Activated CD8-positive, alpha-beta T cell treated with anti-CD3 and anti-CD28 coated beads for 36 hours (primary cell): Measurements from ENCODE around the gene HSPD1. TPM values are rescaled to one million over a fixed set of nuclear protein-coding genes. Genes with fewer than 3 reads are reported as not detected.
"Not testable (repeated sequence)": the region's sequence is repeated elsewhere in the genome, so short reads cannot be mapped to it uniquely, and the experiment has no call there.

Experiments used
- ATAC-seq: fragments of 200-7000 bp; cut with Tn5 transposase; one replicate; pipeline ENCODE4 v1.10.0; 2021; ENCODE audit warnings: mild to moderate bottlenecking, moderate library complexity
- CTCF ChIA-PET: fragments of 350-600 bp; sonication (Branson Sonifier 250); formaldehyde crosslinking; loops from one replicate; lab custom pipeline; 2021; ENCODE audit warnings: antibody characterized with exemption; lab: Charles Lee
- POLR2A ChIA-PET: fragments of 350-600 bp; sonication (Branson Sonifier 250); formaldehyde crosslinking; loops from one replicate; lab custom pipeline; 2021; ENCODE audit warnings: antibody characterized with exemption; lab: Charles Lee
- DNase-seq: peaks from one replicate; pipeline ENCODE4 v3.0.0-alpha.2; 2020
- H3K27ac Mint-ChIP-seq: one replicate; pipeline ENCODE4 v1.8.0; 2021; ENCODE audit warnings: mild to moderate bottlenecking, mixed read lengths
- H3K27me3 Mint-ChIP-seq: one replicate; pipeline ENCODE4 v1.8.0; 2021; ENCODE audit warnings: mixed read lengths
- H3K36me3 Mint-ChIP-seq: one replicate; pipeline ENCODE4 v1.8.0; 2021; ENCODE audit warnings: low read depth, mixed read lengths
- H3K4me1 Mint-ChIP-seq: one replicate; pipeline ENCODE4 v1.8.0; 2021; ENCODE audit warnings: low read depth, mixed read lengths
- H3K4me3 Mint-ChIP-seq: one replicate; pipeline ENCODE4 v1.8.0; 2021; ENCODE audit warnings: mild to moderate bottlenecking, moderate library complexity, mixed read lengths
- H3K9me3 Mint-ChIP-seq: one replicate; pipeline ENCODE4 v1.8.0; 2021; ENCODE audit warnings: mixed read lengths
- CTCF ChIP-seq: fragments of 200-600 bp; IDR thresholded peaks from one replicate; pipeline ENCODE4 v1.8.0; 2022; ENCODE audit warnings: antibody characterized with exemption, mild to moderate bottlenecking
- intact Hi-C: fragments of 100-400 bp; cut with micrococcal nuclease; formaldehyde crosslinking; loops from one replicate; pipeline ENCODE4 v1.10.0; 2022
- total RNA-seq, 2 experiments: library from RNA; stranded (reverse); gene quantifications; one replicate each; pipeline ENCODE4 v1.2.3, GENCODE V29; 2021

HSPD1 gene
- total RNA-seq, 2 experiments from 2014 or later: 1,034 to 1,051 TPM

GRCh38 chr2:197495433-197496134 lies 4.1 kb downstream of the HSPD1 start:
- TF ChIP-seq CTCF: no peak
- H3K27me3 Mint-ChIP-seq: no peaks in the 10 kb centered on the region
- ATAC-seq (no peak), DNase-seq (no peak)
- H3K4me3 Mint-ChIP-seq: peak overlapping the region; percentile 100
- H3K4me1 Mint-ChIP-seq: peaks cover 46% of the 10 kb centered on the region
- POLR2A ChIA-PET: interaction anchor here (0.6 to 8.5 kb wide), 7 partner anchors 6 to 1826 kb away, joined by 3 to 77 read pairs (median 7); partner anchors contain the start of genes MOB4 and SF3B1
- H3K27ac Mint-ChIP-seq: peak overlapping the region; percentile 99
- peaks cover 79% of the 10 kb centered on the region for H3K36me3 Mint-ChIP-seq
- CTCF ChIA-PET: no interaction called here
- H3K9me3 Mint-ChIP-seq: no peaks in the 10 kb centered on the region
- intact Hi-C loops: no loop called here

- H3K27ac Mint-ChIP-seq: peak overlapping the region; percentile 70
- no peaks in the 10 kb centered on the region for H3K27me3 Mint-ChIP-seq
- POLR2A ChIA-PET: interaction anchor here (1.0 to 6.6 kb wide), 3 partner anchors 13 to 76 kb away, joined by 3 to 77 read pairs (median 3); partner anchors contain the start of genes HSPD1 and HSPE1
- H3K9me3 Mint-ChIP-seq: peaks cover 21% of the 10 kb centered on the region
- intact Hi-C loops: no loop called here
- DNase-seq: no peak
- H3K4me3 Mint-ChIP-seq: no peak overlapping the region
- ATAC-seq: no peak
- CTCF ChIA-PET: no interaction called here
- peaks cover 31% of the 10 kb centered on the region for H3K4me1 Mint-ChIP-seq
- no peak for TF ChIP-seq CTCF
- peaks cover 83% of the 10 kb centered on the region for H3K36me3 Mint-ChIP-seq
These were observed 12.3 kb downstream of the HSPD1 start for GRCh38 chr2:197487385-197487784.

GRCh38 chr2:197486175-197486574 lies 13.5 kb downstream of the HSPD1 start:
- H3K4me1 Mint-ChIP-seq: peaks cover 26% of the 10 kb centered on the region
- POLR2A ChIA-PET: interaction anchor here (0.6 to 1.0 kb wide), 2 partner anchors 10 to 15 kb away, joined by 4 to 5 read pairs; no protein-coding TSS in a partner anchor
- H3K27ac Mint-ChIP-seq: peak overlapping the region; percentile 73
- H3K36me3 Mint-ChIP-seq: peaks cover 79% of the 10 kb centered on the region
- TF ChIP-seq CTCF: no peak
- no peaks in the 10 kb centered on the region for H3K27me3 Mint-ChIP-seq
- no peak overlapping the region for H3K4me3 Mint-ChIP-seq
- peaks cover 21% of the 10 kb centered on the region for H3K9me3 Mint-ChIP-seq
- CTCF ChIA-PET: no interaction called here
- DNase-seq (no peak), ATAC-seq (no peak)
- intact Hi-C loops: no loop called here

- ATAC-seq, H3K4me3 Mint-ChIP-seq, CTCF ChIA-PET, intact Hi-C loops, H3K27me3 Mint-ChIP-seq, DNase-seq, H3K27ac Mint-ChIP-seq: not testable (repeated sequence)
- H3K36me3 Mint-ChIP-seq: peaks cover 63% of the 10 kb centered on the region
- peaks cover 19% of the 10 kb centered on the region for H3K4me1 Mint-ChIP-seq
- peaks cover 21% of the 10 kb centered on the region for H3K9me3 Mint-ChIP-seq
- POLR2A ChIA-PET: interaction anchor here (0.7 to 3.1 kb wide), 9 partner anchors 11 to 72 kb away, joined by 3 to 22 read pairs (median 3); partner anchors contain the start of genes COQ10B, HSPD1 and HSPE1
These were observed 15.4 kb downstream of the HSPD1 start for GRCh38 chr2:197484248-197484647.

- CTCF ChIA-PET: no interaction called here
- Mint-ChIP-seq H3K4me1 (no peaks in the 10 kb centered on the region), H3K36me3 (peaks cover 50% of the 10 kb centered on the region), H3K9me3 (peaks cover 17% of the 10 kb centered on the region), H3K27me3 (no peaks in the 10 kb centered on the region), H3K27ac (no peak overlapping the region), H3K4me3 (no peak overlapping the region)
- no peak for TF ChIP-seq CTCF
- no peak for ATAC-seq
- POLR2A ChIA-PET: interaction anchor here (1.2 to 1.8 kb wide), 4 partner anchors 9 to 22 kb away, joined by 4 to 6 read pairs (median 4); no protein-coding TSS in a partner anchor
- no peak for DNase-seq
- intact Hi-C loops: no loop called here
These were observed 19.2 kb downstream of the HSPD1 start for GRCh38 chr2:197480165-197481036.
